PFSK-1 (cell line): ENCODE measurements around the gene IGFBP5.

Experiments used
- POLR2AphosphoS5 ChIP-seq: IDR thresholded peaks from 2 replicates; pipeline ENCODE4 v1.6.1; 2012; ENCODE audit warnings: low read depth, mild to moderate bottlenecking, control low read depth, low read length, moderate library complexity
- REST ChIP-seq, 2 experiments: IDR thresholded peaks; 2 replicates each; pipeline versions ENCODE4 v1.6.1 to v1.8.0; 2011 to 2012; ENCODE audit warnings: low read depth in 2 of 2, low read length in 2 of 2, control low read depth in 1 of 2, inconsistent platforms in 1 of 2, mild to moderate bottlenecking in 1 of 2, moderate library complexity in 1 of 2; ENCODE audit not compliant: insufficient read depth in 1 of 2
- SIN3A ChIP-seq: IDR thresholded peaks from 2 replicates; pipeline ENCODE4 v1.6.1; 2012; ENCODE audit warnings: mild to moderate bottlenecking, low read length, moderate library complexity, borderline replicate concordance; ENCODE audit not compliant: insufficient read depth
- TAF1 ChIP-seq: IDR thresholded peaks from 2 replicates; pipeline ENCODE4 v1.6.1; 2012; ENCODE audit warnings: low read length, control low read depth, borderline replicate concordance; ENCODE audit not compliant: insufficient read depth

GRCh38 chr2:216698895-216699294 lies 3.5 kb upstream of the IGFBP5 start:
- TF ChIP-seq REST (IDR thresholded peaks at IDR 0.05; ENCODE audit: insufficient read depth in 1 of 2, low read depth in 2 of 2, low read length in 2 of 2): no peak
- no peak for TF ChIP-seq SIN3A
- TF ChIP-seq POLR2AphosphoS5: no peak
- TF ChIP-seq TAF1: no peak
